Iris pigment epithelial cell (primary cell): ENCODE results near the gene SCUBE1.
A peak's percentile ranks its signal among the peaks of the same experiment; 100 is the strongest.

Experiments
- DNase-seq: peaks from one replicate; pipeline ENCODE4 v3.0.0-alpha.2; 2011; ENCODE audit warnings: low read depth

The SCUBE1 gene

DNA sequence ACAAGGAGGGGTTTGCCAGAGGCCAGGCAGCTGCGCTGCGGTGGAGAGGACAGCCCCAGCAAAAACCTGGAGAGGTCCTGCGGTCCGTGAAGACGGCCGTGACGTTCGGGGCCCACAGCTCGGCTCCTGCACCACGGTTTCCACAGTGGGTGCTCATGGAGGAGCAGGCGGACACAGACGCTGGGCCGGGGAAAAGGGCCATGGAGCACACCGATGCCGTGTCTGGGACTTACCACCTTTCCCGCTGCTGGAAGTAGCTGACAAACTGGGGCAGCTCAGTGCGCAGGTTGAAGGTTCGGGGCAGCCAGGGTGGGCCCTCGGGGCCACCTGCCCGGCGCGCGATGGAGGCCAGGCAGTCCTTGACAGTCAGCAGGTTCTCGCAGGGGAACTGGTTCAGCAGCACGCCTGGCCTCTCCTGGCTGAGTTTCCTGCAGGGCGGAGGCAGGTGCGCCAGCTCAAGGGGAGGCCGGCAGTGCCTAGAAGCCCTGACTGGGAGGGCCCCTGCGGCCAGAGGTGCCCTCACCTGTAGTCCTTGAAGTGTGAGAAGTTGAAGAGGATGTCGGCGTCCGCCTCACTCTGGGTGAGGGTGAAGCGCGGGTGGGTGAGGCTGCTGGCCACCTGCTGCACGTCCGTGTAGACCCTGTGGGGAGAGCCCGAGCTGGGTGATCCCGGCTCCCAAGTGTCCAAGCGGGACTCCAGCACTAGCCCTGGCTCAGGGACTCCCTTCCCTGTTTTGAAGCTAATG, 169.0 kb downstream of the SCUBE1 start:
- no peak for DNase-seq

DNA sequence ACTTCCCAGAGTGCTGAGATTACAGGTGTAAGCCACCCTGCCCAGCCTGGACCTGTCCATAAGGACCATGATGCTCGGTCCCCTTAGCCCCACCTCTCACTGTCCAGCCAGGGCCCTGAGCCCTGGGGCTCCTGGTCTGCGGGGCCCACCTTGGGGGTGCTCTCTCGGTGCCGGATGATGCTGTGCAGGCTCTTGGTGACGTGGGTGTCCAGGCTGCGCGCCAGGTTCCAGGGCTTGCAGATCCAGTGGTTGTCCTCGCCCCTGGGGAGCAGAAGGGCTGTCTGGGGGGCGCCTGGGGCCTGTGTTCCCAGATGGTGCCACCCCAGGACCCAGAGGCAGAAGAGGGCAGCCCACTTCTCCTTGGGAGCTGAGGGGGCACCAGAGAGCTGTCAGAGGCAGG, 169.6 kb downstream of the SCUBE1 start:
- DNase-seq: no peak

DNA sequence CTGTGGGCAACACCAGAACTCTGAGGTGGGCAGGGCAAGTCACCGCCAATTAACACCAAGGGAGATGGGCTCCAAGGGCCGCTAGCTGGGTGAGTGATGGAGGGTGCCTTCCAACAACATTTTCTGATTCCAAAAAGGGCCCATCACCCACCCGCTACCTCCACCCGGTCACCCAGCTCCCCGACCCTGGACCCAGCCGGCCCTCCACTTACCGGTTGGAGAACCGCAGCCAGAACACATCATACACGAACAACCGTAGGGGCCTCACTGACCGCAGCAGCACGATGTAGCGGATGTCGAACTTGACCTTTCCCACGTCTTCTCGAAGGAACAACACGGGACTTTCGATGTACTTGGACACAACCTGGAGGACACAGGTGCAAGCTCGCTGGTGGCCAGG, 171.0 kb downstream of the SCUBE1 start:
- no peak for DNase-seq

DNA sequence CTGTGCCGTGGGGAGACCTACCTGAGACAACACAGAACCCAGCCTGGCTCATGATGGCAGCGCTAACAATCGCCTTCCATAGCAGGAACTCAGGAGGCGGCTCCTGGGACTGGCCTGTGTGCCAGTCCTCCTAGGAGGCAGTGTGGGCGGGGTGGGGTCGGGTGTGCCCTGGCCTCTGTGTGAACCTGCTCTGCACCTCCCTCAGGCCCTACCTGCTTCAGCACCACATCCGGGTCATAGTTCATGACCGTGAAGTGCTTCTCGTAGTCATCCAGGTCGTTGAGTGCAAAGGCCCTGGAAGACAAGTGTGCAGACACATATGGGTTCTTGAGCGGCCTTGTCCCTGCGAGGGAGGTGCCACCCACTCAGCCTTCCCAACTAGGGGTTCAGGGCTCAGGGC, 171.6 kb downstream of the SCUBE1 start:
- DNase-seq: no peak

DNA sequence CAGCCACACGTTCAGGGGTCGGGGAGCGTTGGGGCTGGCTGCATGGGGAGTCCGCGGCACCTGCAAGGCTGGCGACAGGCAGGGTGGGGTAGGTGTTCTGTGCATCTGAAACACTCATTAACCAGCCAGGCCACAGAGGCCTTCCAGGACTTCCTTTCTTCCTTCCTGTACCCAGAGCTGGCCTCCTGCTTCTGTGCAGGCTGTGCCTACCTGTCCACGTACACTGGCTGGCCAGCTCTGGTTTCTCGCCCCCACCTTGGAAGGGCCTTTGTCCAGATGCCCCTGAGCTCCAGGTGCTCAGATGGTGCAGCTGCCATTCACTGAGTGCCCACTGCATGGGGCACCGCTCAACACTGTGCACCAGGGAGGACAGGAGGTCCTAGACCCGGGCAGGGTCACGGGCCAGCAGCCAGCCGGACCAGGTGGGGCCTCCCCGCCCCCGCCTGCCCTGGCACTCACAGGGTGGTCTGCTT, 172.1 kb downstream of the SCUBE1 start:
- DNase-seq: no peak

DNA sequence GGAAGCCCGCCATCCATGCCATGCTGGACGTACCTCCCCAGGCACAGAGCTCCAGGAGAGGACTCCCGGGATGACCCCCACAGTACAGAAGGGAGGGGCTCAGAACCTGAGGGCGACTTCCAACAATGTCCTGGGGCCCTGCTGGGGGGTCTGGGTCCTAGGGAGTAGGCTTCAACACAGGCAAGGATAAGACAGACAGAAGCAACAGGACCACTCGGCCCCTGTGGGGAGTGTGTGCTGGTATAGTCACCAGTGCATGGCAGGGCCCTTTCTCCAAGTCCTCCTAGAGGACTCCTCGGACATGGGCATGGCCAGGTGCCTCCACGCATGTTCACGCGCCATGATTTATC, 173.1 kb downstream of the SCUBE1 start:
- no peak for DNase-seq

DNA sequence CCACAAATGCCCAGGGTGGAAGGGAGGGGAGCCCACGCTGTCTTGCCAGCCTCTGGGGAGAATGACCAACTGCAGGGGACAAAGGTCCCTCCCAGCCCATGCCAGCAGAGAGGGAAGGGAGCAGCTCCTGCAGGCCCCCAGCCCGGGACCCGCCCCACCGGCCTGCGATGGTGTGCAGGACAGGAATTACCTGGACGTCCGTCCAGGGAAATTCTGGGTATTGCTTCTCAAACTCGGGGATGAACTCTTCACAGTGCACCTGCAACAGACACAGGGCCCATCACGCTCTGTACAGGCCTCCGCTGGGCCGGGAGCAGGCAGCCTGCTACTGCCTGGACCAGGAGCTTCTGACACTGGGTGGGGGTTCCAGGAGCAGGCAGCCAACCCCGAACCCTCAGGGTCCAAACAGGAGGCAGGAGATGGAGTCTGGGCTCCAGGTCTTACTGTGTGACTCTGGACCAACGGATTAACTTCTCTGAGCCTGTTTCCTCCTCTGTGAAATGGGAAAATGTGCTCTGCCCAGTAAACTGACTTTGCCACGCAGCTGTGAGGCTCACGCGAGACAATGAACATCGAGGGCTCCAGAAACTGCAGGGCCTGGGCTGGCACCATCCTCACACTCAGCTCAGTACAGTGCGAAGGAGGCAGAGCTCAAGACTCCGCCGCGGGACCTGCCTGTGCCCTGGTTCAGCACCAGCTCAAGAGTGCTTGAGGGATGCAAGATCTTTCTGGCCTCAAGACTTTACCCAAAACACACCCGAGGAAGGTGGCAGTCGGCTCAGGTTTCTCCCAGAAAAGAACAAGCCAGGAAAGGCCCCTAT, 173.7 kb downstream of the SCUBE1 start:
- no peak for DNase-seq

DNA sequence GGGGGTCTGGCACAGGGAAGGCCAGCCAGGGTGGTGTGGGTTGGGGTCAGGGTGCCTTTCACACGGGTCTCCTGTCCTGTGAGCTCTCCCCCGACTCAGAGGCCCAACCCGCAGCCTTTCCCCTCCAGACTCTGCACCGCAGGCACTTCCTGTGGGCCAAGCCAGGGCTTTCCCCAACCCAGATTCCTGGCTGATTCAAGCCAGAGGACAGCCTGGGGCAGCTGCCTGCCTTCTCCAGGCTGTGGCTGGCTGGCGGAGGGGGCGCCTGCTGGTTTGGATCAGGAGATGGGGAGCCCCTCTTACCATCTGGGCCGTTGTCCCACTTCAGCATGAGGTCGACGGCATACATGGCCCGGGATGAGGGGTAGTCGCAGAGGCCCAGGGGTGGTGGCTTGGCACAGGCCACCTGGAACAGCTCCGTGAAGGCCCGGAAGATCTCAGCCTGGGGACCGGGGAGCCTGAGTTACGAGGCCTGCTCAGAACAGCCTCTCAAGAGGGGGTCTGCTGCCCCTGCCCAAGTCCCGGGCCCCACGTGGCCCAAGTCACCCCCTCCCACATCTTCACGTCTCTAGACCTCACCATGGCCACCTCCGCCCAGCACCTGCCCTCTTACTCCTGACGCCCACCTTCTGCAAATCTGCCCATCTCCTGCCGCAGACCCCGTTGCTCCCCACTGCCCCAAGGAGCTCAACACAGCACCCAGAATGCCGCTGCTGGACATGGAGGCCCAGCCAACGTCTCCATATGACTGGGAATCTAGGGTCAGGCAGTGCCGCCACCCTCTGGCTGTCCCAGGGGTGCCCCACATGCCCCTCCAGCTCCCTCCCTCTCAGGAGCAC, 174.5 kb downstream of the SCUBE1 start:
- peak; percentile 82 for DNase-seq

DNA sequence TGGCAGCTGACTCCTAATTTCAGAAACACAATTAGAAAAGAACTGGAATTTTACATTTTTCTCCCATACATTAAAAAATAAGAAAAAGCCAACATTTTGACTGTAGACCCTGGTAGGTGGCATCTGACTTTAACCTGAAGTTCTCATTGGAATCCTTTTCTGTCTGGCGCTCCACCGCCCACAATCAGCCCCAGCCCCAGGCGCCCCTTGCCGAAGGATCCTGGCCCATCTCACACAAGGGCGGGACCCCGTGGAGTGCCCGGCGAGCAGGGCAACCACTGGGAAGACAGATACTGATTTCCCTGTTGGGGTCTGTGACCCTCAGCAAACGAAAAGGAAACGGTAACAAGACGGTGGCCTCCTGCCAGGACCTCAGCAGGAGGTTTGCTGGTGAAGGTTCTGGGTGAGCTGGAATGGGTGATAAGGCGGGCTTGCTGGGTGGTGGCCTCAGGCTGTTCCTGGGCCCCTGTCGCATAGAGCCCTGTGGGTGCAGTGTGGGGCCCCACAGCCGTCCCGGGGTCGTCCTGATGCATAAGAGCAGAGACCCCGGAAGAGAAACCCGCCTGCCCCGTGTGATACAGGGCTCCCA, 176.1 kb downstream of the SCUBE1 start:
- no peak for DNase-seq

DNA sequence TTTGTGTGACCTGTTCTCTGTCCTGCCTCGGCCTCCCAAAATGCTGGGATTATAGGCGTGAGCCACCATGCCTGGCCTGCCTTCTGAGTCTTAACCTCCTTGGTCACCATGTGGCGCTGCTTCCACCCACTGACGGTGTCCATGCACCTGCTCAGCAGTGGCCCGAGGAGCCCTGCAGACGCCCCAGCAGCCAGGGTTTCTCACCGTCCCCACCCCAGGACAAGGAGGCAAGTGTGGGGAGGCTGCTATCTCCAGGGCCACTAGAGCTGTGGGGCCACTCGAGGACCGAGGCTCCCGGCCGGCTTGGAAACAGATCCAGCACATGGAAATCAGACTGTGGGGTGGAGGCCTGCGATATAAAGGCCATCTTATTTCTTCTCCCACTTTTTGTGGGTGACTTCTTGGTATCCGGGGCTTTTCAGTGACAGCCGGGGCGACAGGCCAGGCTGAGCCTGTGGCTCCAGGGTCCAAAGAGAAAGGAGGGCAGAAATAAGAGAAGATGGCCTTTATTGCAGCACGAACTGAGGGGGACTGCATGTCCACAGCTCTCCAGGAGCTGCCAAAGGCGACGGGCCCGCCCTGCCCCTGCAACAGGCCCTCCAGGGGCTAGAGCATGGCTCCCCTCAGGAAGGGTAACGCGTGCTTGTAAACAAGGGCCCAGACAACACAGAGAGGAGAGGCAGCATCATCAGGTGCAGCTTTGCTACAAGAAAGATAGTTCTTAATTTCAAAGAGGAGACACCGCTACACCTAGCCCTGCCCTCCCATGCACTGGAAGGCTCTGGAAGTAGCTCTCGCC, 176.8 kb downstream of the SCUBE1 start:
- DNase-seq: no peak

DNA sequence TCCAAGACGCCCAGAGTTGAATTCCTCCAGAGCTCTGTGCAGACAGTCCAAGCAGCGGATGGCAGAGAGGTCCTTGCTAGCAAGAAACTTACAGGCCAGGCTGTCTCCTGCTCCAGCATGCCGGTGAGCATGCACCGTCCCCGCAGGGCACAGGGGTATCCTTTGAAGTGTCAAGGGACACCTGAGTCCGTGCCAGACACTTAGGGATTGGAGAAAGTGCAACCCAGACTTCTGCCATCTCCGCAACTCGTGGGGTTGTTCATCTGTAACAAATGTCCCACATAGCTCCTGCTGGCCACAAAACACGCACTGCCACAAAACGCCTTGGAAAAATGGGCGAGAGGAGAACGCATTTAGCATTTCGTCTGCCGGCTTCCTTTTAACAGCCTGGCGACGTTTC, 178.5 kb downstream of the SCUBE1 start:
- no peak for DNase-seq

DNA sequence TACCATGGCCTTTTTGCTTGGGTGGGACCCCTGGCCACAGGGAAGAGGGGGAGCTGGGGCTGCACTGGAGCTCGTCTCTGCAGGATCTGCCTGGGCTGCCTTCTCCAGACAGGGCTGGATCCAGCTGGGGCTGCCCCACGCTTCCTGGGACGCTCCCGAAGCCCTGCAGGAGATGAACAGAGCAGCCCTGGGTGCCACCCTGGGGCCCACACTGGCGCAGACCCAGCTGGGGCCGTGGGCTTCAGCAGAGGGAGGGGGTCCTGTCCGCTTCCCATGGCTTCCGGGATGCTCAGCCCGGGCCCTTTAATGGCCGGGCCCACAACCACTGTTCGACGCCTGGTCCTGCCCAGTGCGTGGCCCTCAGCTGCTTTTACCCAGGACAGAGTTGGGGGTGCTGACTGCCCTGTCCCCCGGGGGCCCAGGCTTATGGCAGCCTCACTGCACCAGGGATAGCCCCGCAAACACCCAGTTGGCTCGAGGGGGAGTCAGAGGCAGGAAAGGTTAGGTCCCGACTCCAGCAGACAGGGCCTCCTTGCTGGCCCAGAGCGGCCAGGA, 179.9 kb downstream of the SCUBE1 start:
- DNase-seq: no peak

DNA sequence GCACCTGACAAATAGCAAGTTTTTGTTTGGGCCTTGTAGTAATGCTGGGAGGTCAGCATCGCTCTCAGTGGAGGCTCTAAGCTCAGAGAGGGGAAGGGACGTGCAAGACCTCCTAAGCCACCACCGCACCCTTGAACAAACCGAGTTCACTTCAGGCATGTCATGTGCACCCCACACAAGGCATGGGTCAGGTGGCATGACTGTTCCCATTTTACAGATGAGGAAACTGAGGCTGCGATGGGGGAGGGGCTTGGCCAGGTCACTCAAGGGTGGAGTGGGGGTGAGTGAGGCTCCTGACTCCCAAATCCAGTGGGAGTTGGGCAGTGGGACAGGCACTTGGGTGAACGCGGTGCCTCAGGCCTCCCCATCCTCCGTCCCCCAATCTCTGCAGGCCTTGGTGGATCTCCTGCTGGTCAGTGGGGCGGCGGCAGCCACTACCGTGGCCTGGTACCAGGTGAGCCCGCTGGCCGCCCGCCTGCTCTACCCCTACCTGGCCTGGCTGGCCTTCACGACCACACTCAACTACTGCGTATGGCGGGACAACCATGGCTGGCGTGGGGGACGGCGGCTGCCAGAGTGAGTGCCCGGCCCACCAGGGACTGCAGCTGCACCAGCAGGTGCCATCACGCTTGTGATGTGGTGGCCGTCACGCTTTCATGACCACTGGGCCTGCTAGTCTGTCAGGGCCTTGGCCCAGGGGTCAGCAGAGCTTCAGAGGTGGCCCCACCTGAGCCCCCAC, 180.6 kb downstream of the SCUBE1 start:
- DNase-seq: no peak

DNA sequence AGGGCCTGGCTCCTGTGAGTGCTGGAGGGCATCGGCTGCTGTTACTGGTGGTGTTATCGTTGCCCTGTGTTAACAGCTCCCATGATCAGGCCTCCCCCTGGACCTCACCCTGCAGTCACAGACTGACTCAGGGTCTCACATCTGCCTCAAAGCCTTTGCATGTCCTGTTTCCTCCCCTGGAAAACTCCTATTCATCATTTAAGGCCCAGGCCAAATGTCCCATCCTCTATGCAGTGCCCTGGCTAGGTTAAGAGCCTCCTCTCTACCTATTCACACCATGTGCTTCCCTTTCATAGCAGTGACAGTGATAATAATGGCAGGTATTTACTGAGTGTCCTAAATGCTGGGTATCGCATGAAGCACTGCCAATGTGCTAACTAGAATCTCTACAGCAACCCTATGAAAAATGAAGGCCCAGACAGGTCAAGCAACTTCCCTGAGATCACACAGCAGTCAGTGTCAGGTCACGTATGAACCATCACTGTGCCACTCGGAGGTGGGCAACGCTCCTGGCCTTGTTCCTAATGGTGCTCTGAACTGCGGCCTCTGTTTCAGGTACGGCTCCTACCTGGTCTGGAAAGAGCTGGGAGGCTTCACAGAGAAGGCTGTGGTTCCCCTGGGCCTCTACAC, 182.6 kb downstream of the SCUBE1 start:
- no peak for DNase-seq

DNA sequence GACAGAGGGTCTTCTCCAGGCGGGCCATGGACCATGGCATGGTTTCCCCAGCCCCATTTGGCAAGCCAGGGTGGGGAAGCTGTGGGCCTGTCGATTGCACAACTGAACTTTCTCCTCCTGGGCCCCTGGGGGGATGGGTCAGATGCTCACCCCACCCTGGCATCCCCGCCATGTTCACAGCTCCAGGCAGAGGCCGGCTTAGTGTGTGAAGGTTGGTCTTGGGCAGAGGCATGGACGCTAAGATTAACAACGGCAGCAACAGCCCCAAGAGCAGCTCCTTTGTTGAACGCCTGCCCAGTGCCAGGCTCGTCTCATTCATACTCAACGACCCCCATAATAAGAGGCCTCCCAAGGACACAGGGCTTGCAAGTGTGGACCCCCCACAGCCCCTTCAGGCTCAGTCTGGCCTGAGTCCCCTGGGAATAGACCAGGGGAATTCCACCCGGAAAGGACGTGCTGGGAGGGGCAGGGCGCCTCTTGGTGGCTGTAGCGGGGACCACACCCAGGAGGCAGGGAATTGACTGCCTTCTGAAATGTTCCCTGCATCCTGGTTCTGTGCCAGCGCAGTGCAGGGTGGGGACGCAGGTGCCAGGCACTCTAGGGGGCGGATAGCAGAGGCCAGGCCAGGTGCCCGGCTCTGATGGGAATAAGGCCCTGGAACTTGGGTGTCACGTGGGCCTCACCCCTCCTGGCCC, 183.5 kb downstream of the SCUBE1 start:
- no peak for DNase-seq

DNA sequence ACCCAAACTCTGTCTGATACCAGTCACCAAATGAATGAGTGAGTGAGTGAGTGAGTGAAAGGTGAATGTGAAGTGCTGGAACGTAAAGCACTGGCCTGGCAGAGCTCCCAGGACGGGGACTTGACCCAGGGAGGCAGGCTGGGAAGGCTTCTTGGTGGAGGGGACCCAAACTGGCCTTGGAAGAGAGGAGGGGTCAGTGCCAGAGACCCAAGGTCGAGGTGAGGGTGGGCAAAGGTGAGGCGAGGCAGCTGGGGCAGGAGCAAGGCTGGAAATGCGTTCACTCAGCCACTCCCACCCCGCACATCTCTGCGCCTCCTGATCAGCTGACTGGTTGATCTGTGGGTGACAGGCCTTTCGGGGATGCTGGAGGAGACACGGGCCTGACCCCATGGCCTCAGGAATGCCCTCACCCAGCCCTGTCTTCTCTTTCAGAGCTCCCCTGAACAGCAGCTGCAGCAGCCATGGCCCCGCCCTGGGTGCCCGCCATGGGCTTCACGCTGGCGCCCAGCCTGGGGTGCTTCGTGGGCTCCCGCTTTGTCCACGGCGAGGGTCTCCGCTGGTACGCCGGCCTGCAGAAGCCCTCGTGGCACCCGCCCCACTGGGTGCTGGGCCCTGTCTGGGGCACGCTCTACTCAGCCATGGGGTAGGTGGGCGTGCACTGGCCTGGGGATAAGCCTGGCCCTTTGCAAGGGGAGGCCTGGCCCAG, 184.2 kb downstream of the SCUBE1 start:
- no peak for DNase-seq

DNA sequence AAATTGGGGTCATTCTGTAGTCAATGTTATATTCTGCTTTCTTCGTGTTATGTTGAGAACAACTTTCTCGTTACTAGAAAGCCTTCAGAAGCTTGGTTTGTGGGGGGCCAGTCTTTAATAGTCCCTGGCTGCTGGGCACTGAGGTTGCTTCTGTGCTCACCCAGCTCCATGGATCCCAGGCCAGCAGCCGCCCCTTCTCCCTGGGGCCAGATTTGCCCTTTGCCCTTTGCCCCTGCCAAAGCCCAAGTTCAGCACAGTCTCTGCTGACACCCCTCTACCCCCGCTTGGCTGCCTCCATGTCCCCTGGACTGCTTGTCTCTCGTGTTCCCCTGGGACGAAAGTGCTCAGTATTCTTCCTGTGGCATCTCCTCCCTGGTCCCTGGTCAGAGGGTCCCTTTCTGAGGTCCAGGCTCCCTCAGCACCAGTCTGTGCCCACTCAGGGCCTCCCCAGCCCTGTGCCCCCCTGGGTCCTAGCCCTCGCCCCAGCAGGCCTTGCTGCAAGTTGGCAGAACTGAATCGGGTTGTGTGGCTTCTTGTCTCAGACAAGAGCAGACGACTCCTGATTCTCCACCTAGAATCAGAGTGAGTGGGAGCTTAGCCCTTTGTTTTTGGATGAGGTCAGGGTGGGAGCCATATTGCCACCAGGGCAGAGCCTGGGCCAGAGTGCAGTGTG, 185.2 kb downstream of the SCUBE1 start:
- DNase-seq: no peak

DNA sequence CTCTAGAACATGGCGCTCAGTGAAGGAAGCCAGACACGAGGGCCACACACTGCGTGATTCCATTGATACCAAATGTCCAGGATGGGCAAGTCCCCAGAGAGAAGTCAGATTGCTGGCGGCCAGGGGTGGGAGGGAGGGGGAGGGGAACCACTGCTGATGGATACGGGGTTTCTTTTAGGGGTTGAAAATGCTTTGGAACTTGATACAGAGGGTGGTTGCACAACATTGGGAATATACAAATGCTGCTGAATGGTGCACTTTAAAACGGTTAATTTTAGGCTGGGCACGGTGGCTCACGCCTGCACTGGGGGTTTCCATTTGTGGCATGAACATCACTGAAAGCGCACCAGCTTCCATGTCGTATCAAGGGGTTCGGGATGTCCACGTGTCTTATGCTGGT, 186.8 kb downstream of the SCUBE1 start:
- no peak for DNase-seq
